Activated naive CD8-positive, alpha-beta T cell treated with anti-CD3 and anti-CD28 coated beads, Interleukin-2, amount 50 U/mL, for 16 hours (primary cell): ENCODE data around the gene ZNF569.
"Not testable (repeated sequence)": the region's sequence is repeated elsewhere in the genome, so short reads cannot be mapped to it uniquely, and the experiment has no call there.

ENCODE experiments used
- DNase-seq: peaks from one replicate; pipeline ENCODE4 v3.0.0-alpha.2; 2020; ENCODE audit warnings: low read depth, low spot score

ZNF569 gene

GRCh38 chr19:37401078-37401477 is 66.2 kb downstream of the ZNF569 start:
- DNase-seq: no peak

GRCh38 chr19:37391399-37391798 is 75.8 kb downstream of the ZNF569 start:
- not testable (repeated sequence) for DNase-seq

GRCh38 chr19:37389234-37389633 is 78.0 kb downstream of the ZNF569 start:
- DNase-seq: no peak

DNA sequence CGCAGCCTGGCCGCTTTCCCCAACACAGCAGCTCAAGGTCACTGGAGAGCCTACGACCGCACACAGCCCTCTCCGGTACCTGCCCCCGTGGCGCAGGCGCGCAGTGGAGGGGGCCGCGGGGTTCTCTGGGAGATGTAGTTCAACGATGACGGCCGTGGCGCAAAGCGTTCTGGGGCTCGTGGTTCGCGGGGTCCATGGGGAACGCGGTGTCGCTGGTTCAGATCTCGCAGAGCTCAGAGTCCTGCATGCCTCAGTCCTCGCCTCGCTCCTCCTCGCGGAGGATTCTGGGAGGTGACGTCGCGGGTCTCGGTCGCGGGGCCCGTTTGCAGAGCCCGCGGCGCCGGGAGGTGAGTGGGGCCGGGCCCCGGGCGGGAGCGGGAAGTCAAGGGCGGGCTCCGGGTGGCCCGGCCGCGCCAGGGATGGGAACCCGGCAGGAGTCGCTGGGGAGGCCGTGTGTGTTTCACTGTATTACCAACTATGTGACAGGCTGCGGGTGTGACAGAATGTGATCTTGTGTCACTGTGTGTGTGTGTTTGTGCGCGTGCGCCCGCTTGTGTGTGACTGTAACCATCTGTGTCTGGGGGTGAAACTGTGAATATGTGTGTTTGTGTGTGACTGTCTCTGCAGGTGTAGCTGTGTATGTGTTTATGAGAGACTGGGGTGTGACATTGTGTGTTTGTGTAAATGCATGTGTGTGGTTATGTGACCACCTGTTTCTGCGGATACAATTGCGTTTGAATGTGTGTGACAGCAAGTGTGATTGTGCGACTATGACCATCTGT is 96.2 kb downstream of the ZNF569 start, which contains the start of gene ZNF527:
ZNF527 (plus strand) TSS at position 220 of the 782 bp plus-strand sequence. CDS start 3,100 bp downstream, outside the sequence.
- peak; percentile 91 for DNase-seq

DNA sequence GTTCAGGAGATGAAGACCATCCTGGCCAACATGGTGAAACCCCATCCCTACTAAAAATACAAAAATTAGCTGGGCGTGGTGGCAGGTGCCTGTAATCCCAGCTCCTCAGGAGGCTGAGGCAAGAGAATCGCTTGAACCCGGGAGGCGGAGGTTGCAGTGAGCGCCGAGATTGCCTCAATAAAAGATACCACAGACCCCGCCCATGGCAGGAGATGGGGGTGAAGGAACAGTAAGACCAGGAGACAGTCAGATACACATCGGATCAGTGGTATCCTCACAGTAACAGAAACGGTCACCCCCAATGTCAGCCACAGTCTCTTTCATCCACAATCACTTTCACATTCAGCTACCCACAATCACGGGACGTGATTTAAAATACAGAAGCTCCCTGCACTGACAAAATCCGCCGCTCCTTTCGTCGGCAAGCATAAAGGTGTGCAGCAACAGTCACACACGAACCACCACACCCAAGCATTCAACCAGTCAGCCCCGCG is 96.8 kb downstream of the ZNF569 start:
- DNase-seq: not testable (repeated sequence)

GRCh38 chr19:37362733-37363132 is 104.5 kb downstream of the ZNF569 start:
- no peak for DNase-seq

GRCh38 chr19:37361994-37362393 is 105.2 kb downstream of the ZNF569 start:
- no peak for DNase-seq
